Measurements from ENCODE around the gene CCL22.

DNA sequence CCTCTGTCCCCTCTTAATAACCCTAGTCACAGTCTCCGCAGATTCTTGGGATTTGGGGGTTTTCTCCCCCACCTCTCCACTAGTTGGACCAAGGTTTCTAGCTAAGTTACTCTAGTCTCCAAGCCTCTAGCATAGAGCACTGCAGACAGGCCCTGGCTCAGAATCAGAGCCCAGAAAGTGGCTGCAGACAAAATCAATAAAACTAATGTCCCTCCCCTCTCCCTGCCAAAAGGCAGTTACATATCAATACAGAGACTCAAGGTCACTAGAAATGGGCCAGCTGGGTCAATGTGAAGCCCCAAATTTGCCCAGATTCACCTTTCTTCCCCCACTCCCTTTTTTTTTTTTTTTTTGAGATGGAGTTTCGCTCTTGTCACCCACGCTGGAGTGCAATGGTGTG is 5.6 kb downstream of the CCL22 start:
- TF ChIP-seq, protein P1, sequence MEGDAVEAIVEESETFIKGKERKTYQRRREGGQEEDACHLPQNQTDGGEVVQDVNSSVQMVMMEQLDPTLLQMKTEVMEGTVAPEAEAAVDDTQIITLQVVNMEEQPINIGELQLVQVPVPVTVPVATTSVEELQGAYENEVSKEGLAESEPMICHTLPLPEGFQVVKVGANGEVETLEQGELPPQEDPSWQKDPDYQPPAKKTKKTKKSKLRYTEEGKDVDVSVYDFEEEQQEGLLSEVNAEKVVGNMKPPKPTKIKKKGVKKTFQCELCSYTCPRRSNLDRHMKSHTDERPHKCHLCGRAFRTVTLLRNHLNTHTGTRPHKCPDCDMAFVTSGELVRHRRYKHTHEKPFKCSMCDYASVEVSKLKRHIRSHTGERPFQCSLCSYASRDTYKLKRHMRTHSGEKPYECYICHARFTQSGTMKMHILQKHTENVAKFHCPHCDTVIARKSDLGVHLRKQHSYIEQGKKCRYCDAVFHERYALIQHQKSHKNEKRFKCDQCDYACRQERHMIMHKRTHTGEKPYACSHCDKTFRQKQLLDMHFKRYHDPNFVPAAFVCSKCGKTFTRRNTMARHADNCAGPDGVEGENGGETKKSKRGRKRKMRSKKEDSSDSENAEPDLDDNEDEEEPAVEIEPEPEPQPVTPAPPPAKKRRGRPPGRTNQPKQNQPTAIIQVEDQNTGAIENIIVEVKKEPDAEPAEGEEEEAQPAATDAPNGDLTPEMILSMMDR (conservative IDR thresholded peaks at IDR 0.05), result no peak
- no peak for TF ChIP-seq ZFX (IDR thresholded peaks at IDR 0.05)

All from C4-2B (cell line).